Panc1 (cell line): ENCODE data around the gene FPR3. TPM values are rescaled to one million over a fixed set of nuclear protein-coding genes. Genes with fewer than 3 reads are reported as not detected.

Experiments used
- ATAC-seq: fragments of 200-7000 bp; cut with Tn5 transposase; 2 replicates; pipeline ENCODE4 v1.9.1; 2020; ENCODE audit warnings: mild to moderate bottlenecking, moderate library complexity
- BruUV-seq: library from RNA; stranded (reverse); fragments of 400-500 nt; replicated peaks from 2 replicates; lab custom pipeline; 2021; lab: Mats Ljungman, UMichigan
- CTCF ChIA-PET: fragments of 300-600 bp; sonication (Branson Sonifier 250); formaldehyde crosslinking; loops from one replicate; lab custom pipeline; 2022; ENCODE audit warnings: antibody characterized with exemption; lab: Charles Lee
- POLR2A ChIA-PET: fragments of 300-600 bp; sonication (Branson Sonifier 250); formaldehyde crosslinking; loops from one replicate; lab custom pipeline; 2022; ENCODE audit warnings: antibody characterized with exemption; lab: Charles Lee
- DNase-seq: peaks from one replicate; pipeline ENCODE4 v3.0.0-alpha.2; 2010; ENCODE audit warnings: low read depth, low spot score
- H3K27ac ChIP-seq: 2 replicates; pipeline ENCODE4 v1.5.1; 2011; ENCODE audit warnings: mild to moderate bottlenecking, low read length, inconsistent platforms
- H3K27me3 ChIP-seq: fragments of 200-500 bp; sonication (Bioruptor generic); 2 replicates; pipeline ENCODE4 v1.6.0; 2014; ENCODE audit warnings: low read length, inconsistent platforms; ENCODE audit not compliant: control insufficient read depth, insufficient read depth
- H3K36me3 ChIP-seq: fragments of 200-500 bp; sonication (Bioruptor generic); 2 replicates; pipeline ENCODE4 v1.5.1; 2014; ENCODE audit warnings: inconsistent platforms, mild to moderate bottlenecking, low read length, moderate library complexity; ENCODE audit not compliant: control insufficient read depth, insufficient read depth
- H3K4me1 ChIP-seq: 2 replicates; pipeline ENCODE4 v1.5.1; 2011; ENCODE audit warnings: inconsistent platforms, mild to moderate bottlenecking, low read length, moderate library complexity; ENCODE audit not compliant: control insufficient read depth, insufficient read depth
- H3K4me3 ChIP-seq, 2 experiments: 2 replicates each; pipeline ENCODE4 v1.5.1; 2011 to 2012; ENCODE audit warnings: low read depth in 2 of 2, low read length in 2 of 2, mild to moderate bottlenecking in 2 of 2, inconsistent platforms in 1 of 2, moderate library complexity in 1 of 2
- H3K9me3 ChIP-seq: fragments of 200-500 bp; sonication (Bioruptor generic); 2 replicates; pipeline ENCODE4 v1.5.1; 2014; ENCODE audit warnings: low read depth, mild to moderate bottlenecking, inconsistent platforms, low read length, moderate library complexity; ENCODE audit not compliant: control insufficient read depth, insufficient read depth
- POLR2AphosphoS5 ChIP-seq: IDR thresholded peaks from 2 replicates; pipeline ENCODE4 v1.6.1; 2012; ENCODE audit warnings: mild to moderate bottlenecking, low read depth, low read length, moderate library complexity
- SIN3A ChIP-seq: IDR thresholded peaks from 2 replicates; pipeline ENCODE4 v1.6.1; 2012; ENCODE audit warnings: low read depth, mild to moderate bottlenecking, low read length, moderate library complexity, borderline replicate concordance; ENCODE audit not compliant: insufficient read depth
- TCF7L2 ChIP-seq: IDR thresholded peaks from 2 replicates; pipeline ENCODE4 v1.6.1; 2011; ENCODE audit warnings: mild to moderate bottlenecking, low read depth, low read length, inconsistent platforms
- in situ Hi-C: cut with HindIII; loops from 2 replicates; pipeline ENCODE4 v1.10.0; 2016; ENCODE audit warnings: low sequenced_read_pairs, low pct_unique_long_range_greater_than_20kb
- intact Hi-C: fragments of 100-400 bp; cut with micrococcal nuclease; formaldehyde crosslinking; loops from one replicate; pipeline ENCODE4 v1.10.0; 2022; ENCODE audit not compliant: unreplicated experiment
- total RNA-seq: library from RNA; stranded (reverse); gene quantifications from one replicate; pipeline ENCODE4 v1.2.1, GENCODE V29; 2021; ENCODE audit not compliant: unreplicated experiment
- TF ChIP-seq, protein P1 (sequence below), 2 experiments: IDR thresholded peaks; 2 replicates each; pipeline ENCODE4 v1.6.1; 2011 to 2012; ENCODE audit warnings: low read depth in 2 of 2, control low read depth in 1 of 2, low read length in 1 of 2, mild to moderate bottlenecking in 1 of 2, moderate library complexity in 1 of 2; ENCODE audit not compliant: insufficient read depth in 1 of 2
- TF ChIP-seq, protein P2 (sequence below): fragments of 450-650 bp; IDR thresholded peaks from 2 replicates; pipeline ENCODE4 v1.5.1; 2017; ENCODE audit warnings: mild to moderate bottlenecking

FPR3 gene
- total RNA-seq, 1 experiment from 2014 or later, result 0.08 TPM

DNA sequence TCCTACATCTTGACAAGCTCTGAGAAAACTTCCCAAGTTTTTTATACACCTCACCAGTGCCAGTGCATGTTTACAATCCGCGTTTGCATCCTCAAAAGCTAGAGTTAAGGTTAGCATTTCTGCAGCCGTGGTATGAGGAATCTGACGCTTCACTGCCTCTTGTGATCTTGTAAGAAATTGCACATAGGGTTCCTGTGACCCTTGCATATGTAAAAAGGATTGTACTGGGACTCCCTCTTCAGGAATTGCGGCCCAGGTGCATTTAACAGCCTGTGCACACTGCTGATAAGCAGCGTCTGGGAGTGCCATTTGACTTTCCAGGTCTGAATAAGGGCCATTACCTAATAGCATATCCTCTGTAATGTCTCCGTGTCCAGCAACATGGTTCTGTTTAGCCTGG, 15.3 kb downstream of the FPR3 start:
- H3K36me3 ChIP-seq, result no peaks in the 10 kb centered on the region
- no peak for TF ChIP-seq SIN3A
- TF ChIP-seq, protein P1, sequence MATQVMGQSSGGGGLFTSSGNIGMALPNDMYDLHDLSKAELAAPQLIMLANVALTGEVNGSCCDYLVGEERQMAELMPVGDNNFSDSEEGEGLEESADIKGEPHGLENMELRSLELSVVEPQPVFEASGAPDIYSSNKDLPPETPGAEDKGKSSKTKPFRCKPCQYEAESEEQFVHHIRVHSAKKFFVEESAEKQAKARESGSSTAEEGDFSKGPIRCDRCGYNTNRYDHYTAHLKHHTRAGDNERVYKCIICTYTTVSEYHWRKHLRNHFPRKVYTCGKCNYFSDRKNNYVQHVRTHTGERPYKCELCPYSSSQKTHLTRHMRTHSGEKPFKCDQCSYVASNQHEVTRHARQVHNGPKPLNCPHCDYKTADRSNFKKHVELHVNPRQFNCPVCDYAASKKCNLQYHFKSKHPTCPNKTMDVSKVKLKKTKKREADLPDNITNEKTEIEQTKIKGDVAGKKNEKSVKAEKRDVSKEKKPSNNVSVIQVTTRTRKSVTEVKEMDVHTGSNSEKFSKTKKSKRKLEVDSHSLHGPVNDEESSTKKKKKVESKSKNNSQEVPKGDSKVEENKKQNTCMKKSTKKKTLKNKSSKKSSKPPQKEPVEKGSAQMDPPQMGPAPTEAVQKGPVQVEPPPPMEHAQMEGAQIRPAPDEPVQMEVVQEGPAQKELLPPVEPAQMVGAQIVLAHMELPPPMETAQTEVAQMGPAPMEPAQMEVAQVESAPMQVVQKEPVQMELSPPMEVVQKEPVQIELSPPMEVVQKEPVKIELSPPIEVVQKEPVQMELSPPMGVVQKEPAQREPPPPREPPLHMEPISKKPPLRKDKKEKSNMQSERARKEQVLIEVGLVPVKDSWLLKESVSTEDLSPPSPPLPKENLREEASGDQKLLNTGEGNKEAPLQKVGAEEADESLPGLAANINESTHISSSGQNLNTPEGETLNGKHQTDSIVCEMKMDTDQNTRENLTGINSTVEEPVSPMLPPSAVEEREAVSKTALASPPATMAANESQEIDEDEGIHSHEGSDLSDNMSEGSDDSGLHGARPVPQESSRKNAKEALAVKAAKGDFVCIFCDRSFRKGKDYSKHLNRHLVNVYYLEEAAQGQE (IDR thresholded peaks at IDR 0.05; ENCODE audit: insufficient read depth in 1 of 2, low read depth in 2 of 2, low read length in 1 of 2), result no peak
- no peak for TF ChIP-seq TCF7L2
- TF ChIP-seq POLR2AphosphoS5, result no peak
- TF ChIP-seq, protein P2, sequence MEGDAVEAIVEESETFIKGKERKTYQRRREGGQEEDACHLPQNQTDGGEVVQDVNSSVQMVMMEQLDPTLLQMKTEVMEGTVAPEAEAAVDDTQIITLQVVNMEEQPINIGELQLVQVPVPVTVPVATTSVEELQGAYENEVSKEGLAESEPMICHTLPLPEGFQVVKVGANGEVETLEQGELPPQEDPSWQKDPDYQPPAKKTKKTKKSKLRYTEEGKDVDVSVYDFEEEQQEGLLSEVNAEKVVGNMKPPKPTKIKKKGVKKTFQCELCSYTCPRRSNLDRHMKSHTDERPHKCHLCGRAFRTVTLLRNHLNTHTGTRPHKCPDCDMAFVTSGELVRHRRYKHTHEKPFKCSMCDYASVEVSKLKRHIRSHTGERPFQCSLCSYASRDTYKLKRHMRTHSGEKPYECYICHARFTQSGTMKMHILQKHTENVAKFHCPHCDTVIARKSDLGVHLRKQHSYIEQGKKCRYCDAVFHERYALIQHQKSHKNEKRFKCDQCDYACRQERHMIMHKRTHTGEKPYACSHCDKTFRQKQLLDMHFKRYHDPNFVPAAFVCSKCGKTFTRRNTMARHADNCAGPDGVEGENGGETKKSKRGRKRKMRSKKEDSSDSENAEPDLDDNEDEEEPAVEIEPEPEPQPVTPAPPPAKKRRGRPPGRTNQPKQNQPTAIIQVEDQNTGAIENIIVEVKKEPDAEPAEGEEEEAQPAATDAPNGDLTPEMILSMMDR, result no peak
- no peaks in the 10 kb centered on the region for H3K9me3 ChIP-seq
- H3K4me3 ChIP-seq, result no peak overlapping the region
- BruUV-seq, result no TSS peak
- DNase-seq (no peak), ATAC-seq (no peak)
- H3K4me1 ChIP-seq, result no peaks in the 10 kb centered on the region
- intact Hi-C loops (no loop called here), in situ Hi-C loops (no loop called here)
- no peaks in the 10 kb centered on the region for H3K27me3 ChIP-seq
- ChIA-PET POLR2A (no interaction called here), CTCF (no interaction called here)
- H3K27ac ChIP-seq, result no peak overlapping the region

DNA sequence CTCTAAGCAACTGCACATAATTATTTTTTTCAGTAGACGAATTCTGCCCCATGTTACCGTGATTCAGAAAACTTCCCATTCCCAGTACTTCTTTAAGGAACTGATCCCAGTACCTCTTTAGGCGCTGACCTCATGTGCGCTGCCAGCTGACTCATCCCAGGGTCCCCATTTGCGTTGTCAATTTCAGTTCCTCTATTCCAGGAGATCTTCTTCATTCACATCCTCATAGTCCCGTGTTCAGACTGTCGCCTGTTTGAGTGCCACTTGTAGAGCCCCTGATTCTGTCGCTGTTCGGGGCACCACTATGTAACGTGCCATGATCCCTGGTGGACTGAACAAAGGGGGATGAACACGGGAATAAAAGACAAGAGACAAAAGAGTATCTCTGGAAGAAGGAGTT, 16.4 kb downstream of the FPR3 start:
- Histone ChIP-seq H3K4me1 (no peaks in the 10 kb centered on the region), H3K36me3 (no peaks in the 10 kb centered on the region), H3K9me3 (no peaks in the 10 kb centered on the region), H3K27ac (no peak overlapping the region), H3K27me3 (no peaks in the 10 kb centered on the region), H3K4me3 (no peak overlapping the region)
- ATAC-seq, result no peak
- no TSS peak for BruUV-seq
- in situ Hi-C loops (no loop called here), intact Hi-C loops (no loop called here)
- TF ChIP-seq, protein P1 (IDR thresholded peaks at IDR 0.05; ENCODE audit: insufficient read depth in 1 of 2, low read depth in 2 of 2, low read length in 1 of 2), result no peak
- TF ChIP-seq SIN3A, result no peak
- DNase-seq, result no peak
- POLR2A ChIA-PET, result no interaction called here
- CTCF ChIA-PET, result no interaction called here
